Heart left ventricle (tissue), 16 donors: ENCODE results near the gene CNTN5. TPM values are rescaled to one million over a fixed set of nuclear protein-coding genes. Genes with fewer than 3 reads are reported as not detected.

Source experiments
- ATAC-seq, 4 donors: fragments of 200-7000 bp; cut with Tn5 transposase; one replicate each; pipeline ENCODE4 v1.9.1; 2020 to 2022; ENCODE audit warnings: moderate library complexity in 4 of 4, mild to moderate bottlenecking in 3 of 4, moderate number of reproducible peaks in 1 of 4
- DNase-seq, 5 donors: peaks; one replicate each; pipeline ENCODE4 v3.0.0-alpha.2; 2020
- H3K27ac ChIP-seq, 12 donors: fragments of 200-600 bp; sonication (generic) in 4 of 12; one replicate each; pipeline versions ENCODE4 v1.5.0 to v1.8.0; 2016 to 2022; ENCODE audit warnings: mild to moderate bottlenecking in 2 of 12
- H3K27me3 ChIP-seq, 9 donors: fragments of 200-600 bp; sonication (generic) in 2 of 9; one replicate each; pipeline versions ENCODE4 v1.5.1 to v1.8.0; 2016 to 2022; ENCODE audit warnings: mild to moderate bottlenecking in 3 of 9
- H3K36me3 ChIP-seq, 9 donors: fragments of 200-600 bp; sonication (generic) in 2 of 9; one replicate each; pipeline versions ENCODE4 v1.5.0 to v1.8.0; 2018 to 2022; ENCODE audit warnings: mild to moderate bottlenecking in 2 of 9
- H3K4me1 ChIP-seq, 12 donors: fragments of 200-600 bp; sonication (generic) in 4 of 12; one replicate each; pipeline versions ENCODE4 v1.5.0 to v1.8.0; 2016 to 2022; ENCODE audit warnings: mild to moderate bottlenecking in 3 of 12
- H3K4me3 ChIP-seq, 12 donors: fragments of 200-600 bp; sonication (generic) in 4 of 12; one replicate each; pipeline versions ENCODE4 v1.5.0 to v1.8.0; 2017 to 2022; ENCODE audit warnings: mild to moderate bottlenecking in 9 of 12, moderate library complexity in 4 of 12
- H3K9me3 ChIP-seq, 12 donors: fragments of 200-600 bp; sonication (generic) in 4 of 12; one replicate each; pipeline versions ENCODE4 v1.5.0 to v1.8.0; 2016 to 2022; ENCODE audit warnings: mild to moderate bottlenecking in 1 of 12
- POLR2A ChIP-seq, 2 donors: fragments of 450-650 bp; IDR thresholded peaks; one replicate each; pipeline ENCODE4 v1.6.1; 2017; ENCODE audit warnings: antibody characterized with exemption in 2 of 2, mild to moderate bottlenecking in 2 of 2, moderate library complexity in 2 of 2
- WGBS, 4 donors: extraction: QIAGEN DNeasy Blood & Tissue Kit in 2 of 4; methylation state at CpG; one replicate each; pipeline versions ENCODE4 v1.1.5 to v1.1.7; 2013 to 2018; 5-methylcytosine and 5-hydroxymethylcytosine counted together
- intact Hi-C, 10 donors: fragments of 100-400 bp; cut with DNase I; formaldehyde crosslinking; loops; one replicate each; pipeline versions ENCODE4 v1.11.1 to v1.14.2; 2022
- polyA plus RNA-seq, 2 donors: library from polyadenylated mRNA; stranded (reverse); fragments of 200-250 nt; gene quantifications; one replicate each; pipeline ENCODE4 v1.2.3, GENCODE V29; 2013
- total RNA-seq, 9 donors: library from RNA; depleted of rRNA in 2 of 9; stranded (reverse); fragments of >200 nt in 2 of 9; fragmentation: NEBNext Ultra II Directional in 3 of 9; extraction: Animal tissue kit (Norgen Biotek cat#: 25700) in 3 of 9; gene quantifications; one replicate each; pipeline versions ENCODE4 v1.1.0 to v1.2.4, GENCODE V29; 2016 to 2023
- TF ChIP-seq, protein P1 (sequence below), 12 donors: fragments of 200-600 bp; sonication (generic) in 4 of 12; IDR thresholded peaks; one replicate each; pipeline versions ENCODE4 v1.5.0 to v1.8.0; 2018 to 2022; ENCODE audit warnings: antibody characterized with exemption in 12 of 12, mild to moderate bottlenecking in 5 of 12
- donor health status: ischemic (EF 13 %, LVEDD 7.1; RV severe dilation, severe dysfunction).
- donor health status: healthy with polysubstance abuse.
- donor health status: DM: no; HTN: yes; CAD: no.
- donor health status: DM: no; HTN: no; CAD: no.
- donor health status: ischemic (EF 25% LVEDD 6.9; RV normal size, moderate dysfunction).
- donor health status: ischemic (EF 25% LVEDD 5.7; RV mildly dilated, moderate dysfunction).
- donor health status: healthy.
- donor health status: DM: yes; HTN: yes; CAD: no.
- donor health status: ischemic (EF 35%, LVEDD 5.7; RV mildly dilated, moderate dysfunction).
- donor health status: nonischemic (EF 11% LVEDD 7.7; RV severe dilation, severe dysfunction).
- donor health status: DM: yes; HTN: yes; CAD: no.
- donor health status: PGD.
- donor health status: ischemic (EF 29% LVEDD 5.4; RV normal size, mild dysfunction).
- donor health status: nonischemic (EF 23%, LVEDD 6.1; RV moderate dilation, normal function).

The CNTN5 gene
- total and polyA plus RNA-seq, 11 donors: 0.11 to 0.16 TPM; not detected in 9

DNA sequence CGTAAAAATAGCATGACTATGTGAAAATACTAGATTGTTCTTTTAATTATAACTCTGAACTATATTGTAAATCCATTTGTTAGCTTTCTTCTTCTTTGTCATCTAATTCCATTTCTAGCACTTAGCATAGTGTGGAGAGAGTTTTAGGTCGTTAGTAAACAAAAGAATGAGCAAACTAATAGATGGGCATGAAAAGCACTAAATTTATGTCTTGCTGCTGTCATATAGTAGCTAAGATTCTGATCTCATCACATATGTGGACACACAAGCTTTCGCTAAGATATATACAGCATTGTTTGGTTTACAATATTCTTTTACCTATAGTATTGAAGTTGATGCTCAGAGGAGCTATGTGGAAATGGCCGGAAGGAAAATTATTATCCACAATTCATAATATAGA lies 370.5 kb downstream of the CNTN5 start:
- Histone ChIP-seq H3K27me3 (no peaks in the 10 kb centered on the region), H3K4me1 (no peaks in the 10 kb centered on the region), H3K27ac (no peak overlapping the region), H3K4me3 (no peak overlapping the region), H3K36me3 (no peaks in the 10 kb centered on the region), H3K9me3 (no peaks in the 10 kb centered on the region)
- 75 to 82% (median 78%) methylated on average over 4 of the region's 4 CpGs for WGBS, 4 donors
- TF ChIP-seq, protein P1, sequence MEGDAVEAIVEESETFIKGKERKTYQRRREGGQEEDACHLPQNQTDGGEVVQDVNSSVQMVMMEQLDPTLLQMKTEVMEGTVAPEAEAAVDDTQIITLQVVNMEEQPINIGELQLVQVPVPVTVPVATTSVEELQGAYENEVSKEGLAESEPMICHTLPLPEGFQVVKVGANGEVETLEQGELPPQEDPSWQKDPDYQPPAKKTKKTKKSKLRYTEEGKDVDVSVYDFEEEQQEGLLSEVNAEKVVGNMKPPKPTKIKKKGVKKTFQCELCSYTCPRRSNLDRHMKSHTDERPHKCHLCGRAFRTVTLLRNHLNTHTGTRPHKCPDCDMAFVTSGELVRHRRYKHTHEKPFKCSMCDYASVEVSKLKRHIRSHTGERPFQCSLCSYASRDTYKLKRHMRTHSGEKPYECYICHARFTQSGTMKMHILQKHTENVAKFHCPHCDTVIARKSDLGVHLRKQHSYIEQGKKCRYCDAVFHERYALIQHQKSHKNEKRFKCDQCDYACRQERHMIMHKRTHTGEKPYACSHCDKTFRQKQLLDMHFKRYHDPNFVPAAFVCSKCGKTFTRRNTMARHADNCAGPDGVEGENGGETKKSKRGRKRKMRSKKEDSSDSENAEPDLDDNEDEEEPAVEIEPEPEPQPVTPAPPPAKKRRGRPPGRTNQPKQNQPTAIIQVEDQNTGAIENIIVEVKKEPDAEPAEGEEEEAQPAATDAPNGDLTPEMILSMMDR (IDR thresholded peaks at IDR 0.05): no peak
- no peak for TF ChIP-seq POLR2A (IDR thresholded peaks at IDR 0.05)
- ATAC-seq: no peak
- no peak for DNase-seq
- intact Hi-C loops: no loop called here

DNA sequence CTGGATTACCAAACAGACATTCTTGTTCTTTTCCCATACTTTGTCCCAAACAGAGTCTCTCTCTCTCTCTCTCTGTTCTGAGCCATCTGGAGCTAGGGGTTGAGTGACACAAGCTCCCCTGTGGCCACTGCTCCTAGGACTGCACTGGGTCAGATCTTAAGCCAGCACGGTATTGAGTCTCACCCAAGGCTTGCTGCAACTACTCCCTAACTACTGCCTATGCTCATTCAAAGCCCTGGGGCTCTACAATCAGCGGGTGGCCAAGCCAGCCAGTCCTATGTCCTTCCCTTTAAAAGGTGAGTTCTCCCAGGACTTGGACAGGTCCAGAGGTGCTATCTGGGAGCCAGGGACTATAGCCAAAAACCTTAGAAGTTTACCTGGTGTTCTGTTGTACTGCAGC lies 385.6 kb downstream of the CNTN5 start:
- H3K36me3 ChIP-seq: no peaks in the 10 kb centered on the region
- TF ChIP-seq, protein P1 (IDR thresholded peaks at IDR 0.05): no peak
- no peak for TF ChIP-seq POLR2A (IDR thresholded peaks at IDR 0.05)
- 62 to 77% (median 74%) methylated on average over 1 to 2 of the region's 2 CpGs for WGBS, 4 donors
- H3K4me1 ChIP-seq: peaks cover 0 to 3% (median 0%) of the 10 kb centered on the region in 12 donors
- H3K27ac ChIP-seq: no peak overlapping the region
- no peak for DNase-seq
- no peaks in the 10 kb centered on the region for H3K9me3 ChIP-seq
- no peaks in the 10 kb centered on the region for H3K27me3 ChIP-seq
- ATAC-seq: no peak
- H3K4me3 ChIP-seq: no peak overlapping the region
- intact Hi-C loops: loop anchor here in 1 of 10 donors (10.0 kb wide), 1 partner anchor 62 kb away; no protein-coding TSS in a partner anchor

DNA sequence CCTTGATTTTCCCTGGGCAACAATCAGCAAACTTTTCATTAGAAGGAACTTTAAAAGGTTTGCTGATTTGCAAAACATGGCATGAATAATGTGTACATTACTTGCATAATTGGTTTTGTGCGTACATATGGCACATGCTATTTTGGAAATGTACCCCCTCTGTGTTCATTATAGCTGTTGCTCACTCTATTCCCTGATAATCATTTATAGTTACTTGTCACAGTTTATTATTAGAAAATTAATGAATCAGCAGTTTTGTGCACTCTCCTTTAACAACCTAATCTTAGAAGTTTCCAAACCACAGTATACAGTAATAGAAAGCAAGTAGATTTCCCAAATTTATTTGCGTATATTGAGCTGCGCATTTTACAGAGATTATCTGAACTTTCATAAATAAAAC lies 389.9 kb downstream of the CNTN5 start:
- Histone ChIP-seq H3K27me3 (no peaks in the 10 kb centered on the region), H3K27ac (no peak overlapping the region), H3K4me3 (no peak overlapping the region), H3K36me3 (no peaks in the 10 kb centered on the region), H3K4me1 (peaks cover 0 to 3% (median 0%) of the 10 kb centered on the region in 12 donors), H3K9me3 (no peaks in the 10 kb centered on the region)
- DNase-seq (no peak), ATAC-seq (peak in 1 of 4 donors; percentile 26)
- intact Hi-C loops: no loop called here
- whole genome bisulfite sequencing, 4 donors: 76 to 93% (median 81%) methylated on average over 3 of the region's 3 CpGs
- TF ChIP-seq POLR2A (IDR thresholded peaks at IDR 0.05): no peak
- TF ChIP-seq, protein P1 (IDR thresholded peaks at IDR 0.05): no peak

DNA sequence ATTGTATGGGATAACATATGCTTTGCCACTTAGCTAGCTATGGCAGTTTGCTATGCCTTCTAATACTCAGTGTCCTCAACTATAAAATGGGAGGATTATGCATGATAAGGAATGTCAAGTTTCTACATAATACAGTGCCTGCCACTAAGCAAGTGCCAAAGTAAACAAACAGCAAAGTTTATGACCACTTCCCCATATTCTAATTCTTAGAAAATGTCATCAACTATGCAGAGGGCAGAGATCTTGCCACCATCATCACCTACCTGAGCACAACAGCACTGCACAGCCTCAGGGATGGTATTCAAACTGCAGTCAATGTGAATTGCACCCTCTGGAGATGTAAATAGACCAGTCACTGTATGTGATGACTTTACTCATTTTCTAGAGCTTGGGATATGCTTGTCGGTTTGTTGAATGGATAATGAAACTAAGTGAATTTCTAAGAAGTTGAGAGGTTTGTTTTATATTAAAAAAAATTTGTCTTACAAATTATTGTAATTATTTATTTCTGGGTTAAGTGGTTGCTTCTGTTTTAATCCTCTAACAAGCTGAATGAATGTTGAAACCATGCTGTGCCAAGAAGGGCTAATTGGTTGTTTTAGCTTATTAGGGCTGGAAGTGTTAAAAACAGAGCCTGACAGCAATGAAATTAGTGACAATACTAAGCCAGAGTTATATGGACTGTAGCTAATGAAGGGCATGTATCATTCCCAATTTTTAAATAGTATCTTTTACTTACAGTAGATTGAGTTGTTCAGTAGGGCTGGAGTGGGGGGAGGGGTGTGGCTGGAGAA lies 398.4 kb downstream of the CNTN5 start:
- ATAC-seq (no peak), DNase-seq (no peak)
- no peak for TF ChIP-seq POLR2A (IDR thresholded peaks at IDR 0.05)
- TF ChIP-seq, protein P1 (IDR thresholded peaks at IDR 0.05): no peak
- no peaks in the 10 kb centered on the region for H3K4me1 ChIP-seq
- no peak overlapping the region for H3K27ac ChIP-seq
- no peaks in the 10 kb centered on the region for H3K36me3 ChIP-seq
- 27 to 53% (median 38%) methylated on average over 1 of the region's 1 CpG for WGBS, 4 donors
- no peak overlapping the region for H3K4me3 ChIP-seq
- no peaks in the 10 kb centered on the region for H3K9me3 ChIP-seq
- intact Hi-C loops: no loop called here
- H3K27me3 ChIP-seq: no peaks in the 10 kb centered on the region
